SK-N-SH (cell line): ENCODE data around the gene SRMS. TPM values are rescaled to one million over a fixed set of nuclear protein-coding genes. Genes with fewer than 3 reads are reported as not detected.

Source experiments
- CTCF ChIA-PET: fragments of 300-600, 350-600 bp; formaldehyde crosslinking; extraction: SDS; loops from one replicate; lab custom pipeline; 2021; lab: Yijun Ruan, JAX
- POLR2A ChIA-PET: fragments of 350-600 bp; sonication (Branson Sonifier 250); formaldehyde crosslinking; extraction: SDS; loops from one replicate; lab custom pipeline; 2020; ENCODE audit warnings: antibody characterized with exemption, inconsistent platforms; lab: Yijun Ruan, JAX
- DNase-seq: peaks from one replicate; pipeline ENCODE4 v3.0.0; 2012
- H2AFZ ChIP-seq: fragments of 200-600 bp; sonication (generic); 2 replicates; pipeline ENCODE4 v1.8.1; 2016; ENCODE audit warnings: antibody characterized with exemption, mild to moderate bottlenecking, low read depth
- H3F3A ChIP-seq: fragments of 200-600 bp; sonication (generic); replicated peaks from 2 replicates; pipeline ENCODE3; 2016; ENCODE audit warnings: antibody characterized with exemption, mild to moderate bottlenecking; ENCODE audit not compliant: insufficient read depth
- H3K27ac ChIP-seq, 2 experiments: fragments of 200-500 bp in 1 of 2; fragments of 200-600 bp in 1 of 2; sonication (Bioruptor generic) in 1 of 2; sonication (generic), shearing (Covaris generic) in 1 of 2; 2 replicates each; pipeline versions ENCODE4 v1.5.1 to v1.6.1; 2014 to 2016; ENCODE audit warnings: low read depth in 2 of 2, inconsistent platforms in 1 of 2, low read length in 1 of 2, mild to moderate bottlenecking in 1 of 2, mixed read lengths in 1 of 2
- H3K27me3 ChIP-seq: fragments of 200-600 bp; sonication (generic), shearing (Covaris generic); 2 replicates; pipeline ENCODE4 v1.6.1; 2016; ENCODE audit warnings: mixed run types; ENCODE audit not compliant: insufficient read depth
- H3K36me3 ChIP-seq, 2 experiments: fragments of 200-500 bp in 1 of 2; fragments of 200-600 bp in 1 of 2; sonication (Bioruptor generic) in 1 of 2; sonication (generic) in 1 of 2; replicated peaks in 1 of 2; 2 replicates each; pipeline versions ENCODE3 to v1.5.1; 2014 to 2016; ENCODE audit warnings: low read length in 1 of 2, mild to moderate bottlenecking in 1 of 2; ENCODE audit not compliant: insufficient read depth in 2 of 2, control insufficient read depth in 1 of 2
- H3K4me1 ChIP-seq, 2 experiments: fragments of 200-500 bp in 1 of 2; fragments of 200-600 bp in 1 of 2; sonication (Bioruptor generic) in 1 of 2; sonication (generic), shearing (Covaris generic) in 1 of 2; 2 replicates each; pipeline versions ENCODE4 v1.5.1 to v1.6.1; 2014 to 2016; ENCODE audit warnings: low read depth in 1 of 2, low read length in 1 of 2, mixed run types in 1 of 2; ENCODE audit not compliant: insufficient read depth in 2 of 2, control insufficient read depth in 1 of 2
- H3K4me2 ChIP-seq: fragments of 200-600 bp; sonication (generic), shearing (Covaris generic); 2 replicates; pipeline ENCODE4 v1.6.1; 2017; ENCODE audit warnings: mixed run types
- H3K4me3 ChIP-seq, 2 experiments: fragments of 200-500 bp in 1 of 2; fragments of 200-600 bp in 1 of 2; sonication (Bioruptor generic) in 1 of 2; sonication (generic), shearing (Covaris generic) in 1 of 2; 2 replicates each; pipeline versions ENCODE4 v1.5.1 to v1.8.1; 2014 to 2016; ENCODE audit warnings: low read depth in 2 of 2, inconsistent platforms in 1 of 2, low read length in 1 of 2, mild to moderate bottlenecking in 1 of 2, mixed read lengths in 1 of 2, moderate library complexity in 1 of 2
- H3K79me2 ChIP-seq: fragments of 200-600 bp; sonication (generic); 2 replicates; pipeline ENCODE4 v1.8.1; 2017; ENCODE audit warnings: mild to moderate bottlenecking; ENCODE audit not compliant: insufficient read depth
- H3K9ac ChIP-seq: fragments of 200-600 bp; sonication (generic); 2 replicates; pipeline ENCODE4 v1.6.1; 2017; ENCODE audit warnings: mixed run types
- H3K9me2 ChIP-seq: fragments of 200-600 bp; sonication (generic); 2 replicates; pipeline ENCODE4 v1.6.1; 2017; ENCODE audit warnings: mixed run types
- H3K9me3 ChIP-seq: fragments of 200-600 bp; sonication (generic); 2 replicates; pipeline ENCODE4 v1.6.1; 2017; ENCODE audit warnings: mixed run types, mild to moderate bottlenecking, moderate library complexity
- H4K20me1 ChIP-seq: fragments of 200-600 bp; sonication (generic); 2 replicates; pipeline ENCODE4 v1.6.1; 2017; ENCODE audit warnings: mild to moderate bottlenecking, mixed run types; ENCODE audit not compliant: insufficient read depth
- ELF1 ChIP-seq: IDR thresholded peaks from 2 replicates; pipeline ENCODE4 v1.4.0; 2012
- EP300 ChIP-seq, 2 experiments: IDR thresholded peaks; 2 replicates each; pipeline versions ENCODE4 v1.4.0 to v1.6.1; 2012; ENCODE audit warnings: borderline replicate concordance in 1 of 2, low read depth in 1 of 2, low read length in 1 of 2
- EZH2phosphoT487 ChIP-seq: fragments of 200-600 bp; sonication (generic); IDR thresholded peaks from 2 replicates; pipeline ENCODE4 v1.6.1; 2017; ENCODE audit warnings: low read depth, mixed run types, mild to moderate bottlenecking, antibody characterized with exemption, moderate library complexity, borderline replicate concordance
- FOXJ3 ChIP-seq: sonication (generic); formaldehyde crosslinking; IDR thresholded peaks from 2 replicates; pipeline ENCODE4 v1.5.1; 2020; ENCODE audit warnings: mild to moderate bottlenecking, missing genetic modification reagents
- FOXM1 ChIP-seq: IDR thresholded peaks from 2 replicates; pipeline ENCODE4 v1.4.0; 2012; ENCODE audit warnings: low read depth, mild to moderate bottlenecking
- GABPA ChIP-seq: IDR thresholded peaks from 2 replicates; pipeline ENCODE4 v1.4.0; 2012; ENCODE audit warnings: low read depth, mild to moderate bottlenecking
- MAX ChIP-seq: IDR thresholded peaks from 2 replicates; pipeline ENCODE4 v1.4.0; 2012; ENCODE audit warnings: low read depth
- MEF2A ChIP-seq: IDR thresholded peaks from 2 replicates; pipeline ENCODE4 v1.4.0; 2012; ENCODE audit warnings: low read depth, borderline replicate concordance
- NFIC ChIP-seq: IDR thresholded peaks from 2 replicates; pipeline ENCODE4 v1.4.0; 2012; ENCODE audit warnings: borderline replicate concordance
- RAD21 ChIP-seq: IDR thresholded peaks from 2 replicates; pipeline ENCODE4 v1.6.1; 2012; ENCODE audit warnings: mild to moderate bottlenecking, low read length
- RFX5 ChIP-seq: IDR thresholded peaks from 2 replicates; pipeline ENCODE4 v1.6.1; 2012; ENCODE audit warnings: mild to moderate bottlenecking, improper control_type of control experiment, low read length
- TAF1 ChIP-seq: IDR thresholded peaks from 2 replicates; pipeline ENCODE4 v1.6.1; 2012; ENCODE audit warnings: low read depth, mild to moderate bottlenecking, low read length, moderate library complexity, borderline replicate concordance
- TCF12 ChIP-seq: IDR thresholded peaks from 2 replicates; pipeline ENCODE4 v1.4.0; 2012
- ZBTB33 ChIP-seq: IDR thresholded peaks from 2 replicates; pipeline ENCODE4 v1.4.0; 2012; ENCODE audit warnings: low read depth, borderline replicate concordance
- WGBS: methylation state at CpG from one replicate; pipeline ENCODE4 v1.1.6; 2017; ENCODE audit warnings: low lambda C conversion rate; 5-methylcytosine and 5-hydroxymethylcytosine counted together
- polyA plus RNA-seq, 3 experiments: library from polyadenylated mRNA; depleted of rRNA; stranded (reverse); fragments of >200 nt; gene quantifications; 2 replicates each; pipeline ENCODE4 v1.2.3, GENCODE V29; 2012
- TF ChIP-seq, protein P1 (sequence below): IDR thresholded peaks from 2 replicates; pipeline ENCODE4 v1.6.1; 2012; ENCODE audit warnings: mild to moderate bottlenecking, low read depth, low read length, moderate library complexity

The SRMS gene
- polyA plus RNA-seq, 1 of the 3 experiments (the other 2 are of a cell fraction), result not detected

DNA sequence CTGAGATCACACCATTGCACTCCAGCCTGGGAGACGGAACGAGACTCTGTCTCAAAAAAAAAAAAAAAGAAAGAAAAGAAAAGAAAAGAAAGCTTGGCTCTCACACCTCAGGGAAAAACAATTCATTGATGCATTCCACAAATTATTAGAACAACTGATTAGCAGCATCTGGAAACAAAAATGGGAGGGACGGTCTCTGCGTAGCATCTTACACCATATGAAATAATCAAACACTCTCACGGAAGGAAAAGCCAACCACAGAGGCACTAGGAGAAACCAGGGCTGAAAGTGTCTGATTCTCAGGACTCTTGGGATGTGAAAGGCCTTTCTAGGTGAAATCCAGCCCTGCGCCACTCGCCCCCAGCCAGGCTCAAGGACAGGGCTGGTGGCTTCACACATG, 28.8 kb upstream of the SRMS start:
- no peak overlapping the region for H3K4me3 ChIP-seq
- no peak for DNase-seq
- no peaks in the 10 kb centered on the region for H3F3A ChIP-seq
- H2AFZ ChIP-seq, result no peak overlapping the region
- 93% methylated on average over 7 of the region's 7 CpGs for WGBS
- peaks cover 8% of the 10 kb centered on the region; the same call in 1 of the 2 replicates for H3K79me2 ChIP-seq
- TF ChIP-seq TCF12 (no peak), FOXM1 (no peak), NFIC (no peak), ELF1 (no peak)
- H3K9me3 ChIP-seq, result no peaks in the 10 kb centered on the region
- no peaks in the 10 kb centered on the region for H3K9me2 ChIP-seq
- no peaks in the 10 kb centered on the region for H4K20me1 ChIP-seq
- ChIA-PET POLR2A (no interaction called here), CTCF (no interaction called here)
- H3K27me3 ChIP-seq, result no peaks in the 10 kb centered on the region
- H3K4me2 ChIP-seq, result no peak overlapping the region
- no peak overlapping the region for H3K27ac ChIP-seq
- peaks cover 0 to 6% of the 10 kb centered on the region in 2 experiments for H3K36me3 ChIP-seq
- H3K9ac ChIP-seq, result no peak overlapping the region
- peaks cover 3 to 36% of the 10 kb centered on the region in 2 experiments; a peak in 2 of 4 replicates for H3K4me1 ChIP-seq

DNA sequence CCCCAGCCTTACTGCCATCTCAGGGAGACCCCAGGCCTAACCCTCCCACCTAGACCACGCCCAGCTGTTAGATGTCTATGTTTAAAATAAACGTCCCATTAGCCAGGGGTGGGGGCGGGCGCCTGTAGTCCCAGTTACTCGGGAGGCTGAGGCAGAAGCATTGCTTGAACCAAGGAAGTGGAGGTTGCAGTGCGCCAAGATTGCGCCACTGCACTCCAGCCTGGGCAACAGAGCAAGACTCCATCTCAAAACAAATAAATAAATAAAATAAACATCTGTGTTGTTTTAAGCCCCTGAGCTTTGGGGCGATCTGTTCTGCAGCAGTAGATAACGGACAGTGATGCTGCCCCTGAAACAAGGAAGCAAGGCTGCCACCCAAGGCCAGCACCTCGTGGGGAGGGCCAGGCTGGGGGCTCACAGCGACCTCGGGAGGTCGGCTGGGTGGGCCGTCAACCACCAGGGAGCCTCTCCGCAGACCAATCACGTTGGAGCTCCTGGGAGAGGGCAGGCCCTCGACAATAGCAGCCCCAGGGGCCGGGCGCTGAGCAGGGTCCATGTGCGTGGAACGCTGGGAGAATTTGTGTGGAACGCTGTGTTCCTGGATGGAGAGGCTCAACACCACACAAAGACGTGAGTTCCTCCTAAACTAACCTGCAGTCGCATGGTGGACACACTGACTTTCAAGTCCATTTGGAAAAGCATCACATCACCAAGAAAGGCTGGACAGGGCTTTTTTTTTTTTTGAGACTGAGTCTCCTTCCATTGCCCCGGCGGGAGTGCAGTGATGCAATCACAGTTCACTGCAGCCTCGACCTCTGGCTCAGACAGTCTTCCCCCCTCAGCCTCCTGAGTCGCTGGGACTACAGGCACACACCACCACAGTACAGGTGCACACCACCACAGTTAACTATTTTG, 27.5 kb upstream of the SRMS start:
- POLR2A ChIA-PET, result no interaction called here
- CTCF ChIA-PET, result interaction anchor here (0.7 kb wide), 1 partner anchor 265 kb away, joined by 3 read pairs; no protein-coding TSS in a partner anchor
- WGBS, result 86% methylated on average over 25 of the region's 28 CpGs

More for the DNA sequence above, 27.5 kb upstream of the SRMS start:
- Histone ChIP-seq H2AFZ (0 out of 2 replicates have a peak overlapping the region, but pooled peaks have one; percentile 84), H3K36me3 (peaks cover 0 to 6% of the 10 kb centered on the region in 2 experiments), H3K27ac (no peak overlapping the region; a peak in 1 of 4 replicates), H3K4me2 (no peak overlapping the region; the same call in 1 of the 2 replicates), H3K79me2 (peaks cover 8% of the 10 kb centered on the region; the same call in 1 of the 2 replicates), H3K9me2 (no peaks in the 10 kb centered on the region), H3K4me1 (peaks cover 3 to 28% of the 10 kb centered on the region in 2 experiments; a peak in 2 of 4 replicates), H3K9me3 (no peaks in the 10 kb centered on the region), H3K9ac (no peak overlapping the region), H3K4me3 (no peak overlapping the region), H3K27me3 (no peaks in the 10 kb centered on the region), H3F3A (no peaks in the 10 kb centered on the region), H4K20me1 (no peaks in the 10 kb centered on the region)
- no peak for DNase-seq
- TF ChIP-seq RFX5 (no peak), TAF1 (no peak), ZBTB33 (no peak), EZH2phosphoT487 (no peak), MEF2A (no peak), GABPA (no peak), FOXJ3 (no peak), MAX (no peak), EP300 (IDR thresholded peaks at IDR 0.05; ENCODE audit: borderline replicate concordance in 1 of 2, low read depth in 1 of 2, low read length in 1 of 2) (no peak), RAD21 (no peak), NFIC (no peak)
- TF ChIP-seq, protein P1, sequence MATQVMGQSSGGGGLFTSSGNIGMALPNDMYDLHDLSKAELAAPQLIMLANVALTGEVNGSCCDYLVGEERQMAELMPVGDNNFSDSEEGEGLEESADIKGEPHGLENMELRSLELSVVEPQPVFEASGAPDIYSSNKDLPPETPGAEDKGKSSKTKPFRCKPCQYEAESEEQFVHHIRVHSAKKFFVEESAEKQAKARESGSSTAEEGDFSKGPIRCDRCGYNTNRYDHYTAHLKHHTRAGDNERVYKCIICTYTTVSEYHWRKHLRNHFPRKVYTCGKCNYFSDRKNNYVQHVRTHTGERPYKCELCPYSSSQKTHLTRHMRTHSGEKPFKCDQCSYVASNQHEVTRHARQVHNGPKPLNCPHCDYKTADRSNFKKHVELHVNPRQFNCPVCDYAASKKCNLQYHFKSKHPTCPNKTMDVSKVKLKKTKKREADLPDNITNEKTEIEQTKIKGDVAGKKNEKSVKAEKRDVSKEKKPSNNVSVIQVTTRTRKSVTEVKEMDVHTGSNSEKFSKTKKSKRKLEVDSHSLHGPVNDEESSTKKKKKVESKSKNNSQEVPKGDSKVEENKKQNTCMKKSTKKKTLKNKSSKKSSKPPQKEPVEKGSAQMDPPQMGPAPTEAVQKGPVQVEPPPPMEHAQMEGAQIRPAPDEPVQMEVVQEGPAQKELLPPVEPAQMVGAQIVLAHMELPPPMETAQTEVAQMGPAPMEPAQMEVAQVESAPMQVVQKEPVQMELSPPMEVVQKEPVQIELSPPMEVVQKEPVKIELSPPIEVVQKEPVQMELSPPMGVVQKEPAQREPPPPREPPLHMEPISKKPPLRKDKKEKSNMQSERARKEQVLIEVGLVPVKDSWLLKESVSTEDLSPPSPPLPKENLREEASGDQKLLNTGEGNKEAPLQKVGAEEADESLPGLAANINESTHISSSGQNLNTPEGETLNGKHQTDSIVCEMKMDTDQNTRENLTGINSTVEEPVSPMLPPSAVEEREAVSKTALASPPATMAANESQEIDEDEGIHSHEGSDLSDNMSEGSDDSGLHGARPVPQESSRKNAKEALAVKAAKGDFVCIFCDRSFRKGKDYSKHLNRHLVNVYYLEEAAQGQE, result no peak
